HG03575 (cell line): Measurements from ENCODE around the gene MSANTD3.

Experiments
- ATAC-seq: cut with Tn5 transposase; IDR thresholded peaks from one replicate; pipeline ENCODE4 v1.9.1; 2021; ENCODE audit not compliant: unreplicated experiment, insufficient number of reproducible peaks, low FRiP score; ENCODE audit errors: extremely low read depth

MSANTD3 gene

GRCh38 chr9:100452894-100453293, 26.0 kb downstream of the MSANTD3 start:
- no peak for ATAC-seq

GRCh38 chr9:100455470-100455869, 28.5 kb downstream of the MSANTD3 start:
- no peak for ATAC-seq

GRCh38 chr9:100457517-100457916, 30.6 kb downstream of the MSANTD3 start:
- ATAC-seq, result no peak

- no peak for ATAC-seq
These were observed 33.0 kb downstream of the MSANTD3 start for GRCh38 chr9:100459963-100460362.

GRCh38 chr9:100465274-100465673, 38.3 kb downstream of the MSANTD3 start:
- ATAC-seq, result no peak

GRCh38 chr9:100465761-100466160, 38.8 kb downstream of the MSANTD3 start:
- no peak for ATAC-seq

- ATAC-seq, result no peak
These were observed 39.4 kb downstream of the MSANTD3 start for GRCh38 chr9:100466171-100466828.

- no peak for ATAC-seq
These were observed 39.9 kb downstream of the MSANTD3 start for GRCh38 chr9:100466829-100467221.

- no peak for ATAC-seq
These were observed 41.1 kb downstream of the MSANTD3 start for GRCh38 chr9:100468041-100468440.

- no peak for ATAC-seq
These were observed 45.3 kb downstream of the MSANTD3 start for GRCh38 chr9:100472268-100472667.

- ATAC-seq, result no peak
These were observed 45.9 kb downstream of the MSANTD3 start, which contains the start of gene TMEFF1 for GRCh38 chr9:100472788-100473275. Gene TMEFF1 (plus strand): TSS chr9:100473149. CDS start chr9:100473545, 396 bp downstream.

GRCh38 chr9:100473276-100474081, 46.5 kb downstream of the MSANTD3 start:
- ATAC-seq, result no peak

GRCh38 chr9:100474082-100474923, 47.4 kb downstream of the MSANTD3 start:
- no peak for ATAC-seq

- no peak for ATAC-seq
These were observed 48.0 kb downstream of the MSANTD3 start for GRCh38 chr9:100474924-100475276.

- no peak for ATAC-seq
These were observed 50.3 kb downstream of the MSANTD3 start for GRCh38 chr9:100477241-100477640.

GRCh38 chr9:100478192-100478591, 51.2 kb downstream of the MSANTD3 start:
- no peak for ATAC-seq

GRCh38 chr9:100479820-100480219, 52.9 kb downstream of the MSANTD3 start:
- ATAC-seq, result no peak

GRCh38 chr9:100485196-100485595, 58.3 kb downstream of the MSANTD3 start:
- no peak for ATAC-seq

GRCh38 chr9:100486479-100487176, 59.7 kb downstream of the MSANTD3 start:
- no peak for ATAC-seq
